Esophagus muscularis mucosa (tissue), 4 donors: Measurements from ENCODE around the gene DNMT3B.

Source experiments
- EP300 ChIP-seq: sonication (generic); formaldehyde crosslinking; IDR thresholded peaks from one replicate; pipeline ENCODE4 v1.6.1; 2017; ENCODE audit warnings: antibody characterized with exemption
- POLR2A ChIP-seq: fragments of 450-650 bp; IDR thresholded peaks from one replicate; pipeline ENCODE4 v1.6.1; 2017; ENCODE audit warnings: antibody characterized with exemption, moderate library complexity, mild to moderate bottlenecking, low read depth
- POLR2AphosphoS5 ChIP-seq, 2 donors: sonication (generic); formaldehyde crosslinking; IDR thresholded peaks; one replicate each; pipeline ENCODE4 v1.6.1; 2017; ENCODE audit warnings: antibody characterized with exemption in 2 of 2
- TF ChIP-seq, protein P1 (sequence below), 3 experiments: fragments of 200-600 bp in 2 of 3; fragments of 450-650 bp in 1 of 3; sonication (generic) in 2 of 3; IDR thresholded peaks; one replicate each; pipeline ENCODE4 v1.5.1; 2017 to 2019; ENCODE audit warnings: antibody characterized with exemption in 3 of 3, mild to moderate bottlenecking in 2 of 3, moderate library complexity in 1 of 3

DNA sequence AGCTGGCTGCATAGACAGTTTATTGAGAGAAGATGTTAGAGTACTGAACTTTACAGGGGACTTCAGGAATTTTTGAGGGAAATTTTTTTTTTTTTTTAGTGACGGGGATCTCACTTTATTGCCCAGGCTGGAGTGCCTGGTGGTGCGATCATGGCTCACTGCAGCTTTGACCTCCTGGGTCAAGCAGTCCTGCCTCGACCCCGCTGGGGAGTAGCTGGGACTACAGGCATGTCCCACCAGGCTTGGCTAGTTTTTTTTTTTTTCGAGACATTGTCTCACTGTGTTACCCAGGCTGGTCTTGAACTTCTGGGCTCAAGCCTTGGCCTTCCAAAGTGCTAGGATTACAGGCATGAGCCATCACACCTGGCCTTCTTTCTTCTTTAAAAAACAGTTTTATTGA, 85.8 kb downstream of the DNMT3B start:
- TF ChIP-seq, protein P1, sequence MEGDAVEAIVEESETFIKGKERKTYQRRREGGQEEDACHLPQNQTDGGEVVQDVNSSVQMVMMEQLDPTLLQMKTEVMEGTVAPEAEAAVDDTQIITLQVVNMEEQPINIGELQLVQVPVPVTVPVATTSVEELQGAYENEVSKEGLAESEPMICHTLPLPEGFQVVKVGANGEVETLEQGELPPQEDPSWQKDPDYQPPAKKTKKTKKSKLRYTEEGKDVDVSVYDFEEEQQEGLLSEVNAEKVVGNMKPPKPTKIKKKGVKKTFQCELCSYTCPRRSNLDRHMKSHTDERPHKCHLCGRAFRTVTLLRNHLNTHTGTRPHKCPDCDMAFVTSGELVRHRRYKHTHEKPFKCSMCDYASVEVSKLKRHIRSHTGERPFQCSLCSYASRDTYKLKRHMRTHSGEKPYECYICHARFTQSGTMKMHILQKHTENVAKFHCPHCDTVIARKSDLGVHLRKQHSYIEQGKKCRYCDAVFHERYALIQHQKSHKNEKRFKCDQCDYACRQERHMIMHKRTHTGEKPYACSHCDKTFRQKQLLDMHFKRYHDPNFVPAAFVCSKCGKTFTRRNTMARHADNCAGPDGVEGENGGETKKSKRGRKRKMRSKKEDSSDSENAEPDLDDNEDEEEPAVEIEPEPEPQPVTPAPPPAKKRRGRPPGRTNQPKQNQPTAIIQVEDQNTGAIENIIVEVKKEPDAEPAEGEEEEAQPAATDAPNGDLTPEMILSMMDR (IDR thresholded peaks at IDR 0.05), result no peak
- no peak for TF ChIP-seq POLR2A
- no peak for TF ChIP-seq POLR2AphosphoS5 (IDR thresholded peaks at IDR 0.05)
- TF ChIP-seq EP300, result no peak
